ENCODE measurements around the gene SUV39H2.
A peak's percentile ranks its signal among the peaks of the same experiment; 100 is the strongest.
"Not testable (repeated sequence)": the region's sequence is repeated elsewhere in the genome, so short reads cannot be mapped to it uniquely, and the experiment has no call there.

Gene SUV39H2

GRCh38 chr10:14875941-14876340 is 2.7 kb upstream of the SUV39H2 start:
- no peak for DNase-seq (ENCODE audit: low spot score)

- no peak for DNase-seq (ENCODE audit: low spot score)
Measured at GRCh38 chr10:14876764-14877163, 1.9 kb upstream of the SUV39H2 start.

- DNase-seq (ENCODE audit: low spot score): peak; percentile 15
Measured at GRCh38 chr10:14879124-14879927, 660 bp downstream of the SUV39H2 start.

- no peak for DNase-seq (ENCODE audit: low spot score)
Measured at GRCh38 chr10:14879928-14880193, 1.2 kb downstream of the SUV39H2 start.

- no peak for DNase-seq (ENCODE audit: low spot score)
Measured at GRCh38 chr10:14880229-14880628, 1.6 kb downstream of the SUV39H2 start.

- DNase-seq (ENCODE audit: low spot score): no peak
Measured at GRCh38 chr10:14884082-14884481, 5.4 kb downstream of the SUV39H2 start.

- DNase-seq (ENCODE audit: low spot score): no peak
Measured at GRCh38 chr10:14889318-14889717, 10.7 kb downstream of the SUV39H2 start.

GRCh38 chr10:14891151-14891550 is 12.5 kb downstream of the SUV39H2 start:
- DNase-seq (ENCODE audit: low spot score): no peak

GRCh38 chr10:14904316-14904732 is 25.7 kb downstream of the SUV39H2 start:
- peak; percentile 53 for DNase-seq (ENCODE audit: low spot score)

GRCh38 chr10:14904864-14905263 is 26.2 kb downstream of the SUV39H2 start:
- DNase-seq (ENCODE audit: low spot score): no peak

GRCh38 chr10:14905890-14906289 is 27.2 kb downstream of the SUV39H2 start:
- DNase-seq (ENCODE audit: low spot score): no peak

- no peak for DNase-seq (ENCODE audit: low spot score)
Measured at GRCh38 chr10:14906765-14907164, 28.1 kb downstream of the SUV39H2 start.

GRCh38 chr10:14907591-14907990 is 28.9 kb downstream of the SUV39H2 start:
- DNase-seq (ENCODE audit: low spot score): not testable (repeated sequence)

GRCh38 chr10:14909101-14909500 is 30.4 kb downstream of the SUV39H2 start:
- no peak for DNase-seq (ENCODE audit: low spot score)

GRCh38 chr10:14910953-14911352 is 32.3 kb downstream of the SUV39H2 start:
- DNase-seq (ENCODE audit: low spot score): no peak

- no peak for DNase-seq (ENCODE audit: low spot score)
Measured at GRCh38 chr10:14911801-14912200, 33.1 kb downstream of the SUV39H2 start.

- DNase-seq (ENCODE audit: low spot score): no peak
Measured at GRCh38 chr10:14916600-14916999, 37.9 kb downstream of the SUV39H2 start.

- no peak for DNase-seq (ENCODE audit: low spot score)
Measured at GRCh38 chr10:14917827-14918226, 39.2 kb downstream of the SUV39H2 start.

- no peak for DNase-seq (ENCODE audit: low spot score)
Measured at GRCh38 chr10:14918964-14919363, 40.3 kb downstream of the SUV39H2 start.

- no peak for DNase-seq (ENCODE audit: low spot score)
Measured at GRCh38 chr10:14924013-14924412, 45.3 kb downstream of the SUV39H2 start.

- DNase-seq (ENCODE audit: low spot score): no peak
Measured at GRCh38 chr10:14925268-14925667, 46.6 kb downstream of the SUV39H2 start.

GRCh38 chr10:14926061-14926470 is 47.4 kb downstream of the SUV39H2 start:
- no peak for DNase-seq (ENCODE audit: low spot score)

GRCh38 chr10:14926722-14927416 is 48.2 kb downstream of the SUV39H2 start:
- no peak for DNase-seq (ENCODE audit: low spot score)

- no peak for DNase-seq (ENCODE audit: low spot score)
Measured at GRCh38 chr10:14930610-14931009, 51.9 kb downstream of the SUV39H2 start.
